HepG2 (cell line): Measurements from ENCODE around the gene STK11. TPM values are rescaled to one million over a fixed set of nuclear protein-coding genes. Genes with fewer than 3 reads are reported as not detected.

ENCODE experiments used
- ARID4A ChIP-seq: sonication (generic); formaldehyde crosslinking; IDR thresholded peaks from 2 replicates; pipeline ENCODE4 v1.5.0; 2020; ENCODE audit warnings: mild to moderate bottlenecking, missing genetic modification reagents, borderline replicate concordance
- ATAD3A ChIP-seq: sonication (generic); formaldehyde crosslinking; IDR thresholded peaks from 2 replicates; pipeline ENCODE4 v1.4.0; 2020; ENCODE audit warnings: missing genetic modification reagents
- CENPBD1 ChIP-seq: sonication (generic); formaldehyde crosslinking; IDR thresholded peaks from 2 replicates; pipeline ENCODE4 v1.8.0; 2022; ENCODE audit warnings: missing genetic modification reagents, low read depth, mild to moderate bottlenecking, borderline replicate concordance
- HOXA9 ChIP-seq: sonication (generic); formaldehyde crosslinking; IDR thresholded peaks from 2 replicates; pipeline ENCODE4 v1.8.1; 2022; ENCODE audit warnings: missing genetic modification reagents, mild to moderate bottlenecking, moderate library complexity, borderline replicate concordance
- MXD4 ChIP-seq: IDR thresholded peaks from 2 replicates; pipeline ENCODE4 v1.6.1; 2016; ENCODE audit warnings: mild to moderate bottlenecking, missing biosample characterization, missing genetic modification reagents
- NRL ChIP-seq: sonication (generic); formaldehyde crosslinking; IDR thresholded peaks from 2 replicates; pipeline ENCODE4 v1.5.0; 2020; ENCODE audit warnings: missing genetic modification reagents, mild to moderate bottlenecking, moderate library complexity, borderline replicate concordance
- PHF5A ChIP-seq: IDR thresholded peaks from one replicate; pipeline ENCODE4 v1.6.1; 2018; ENCODE audit warnings: low read depth, missing genetic modification reagents; ENCODE audit not compliant: unreplicated experiment
- RAD21 ChIP-seq: fragments of 450-650 bp; formaldehyde crosslinking; IDR thresholded peaks from 2 replicates; pipeline ENCODE4 v1.5.0; 2020; ENCODE audit warnings: mild to moderate bottlenecking
- RBAK ChIP-seq: sonication (generic); formaldehyde crosslinking; IDR thresholded peaks from 2 replicates; pipeline ENCODE4 v1.5.1; 2020; ENCODE audit warnings: mild to moderate bottlenecking, missing genetic modification reagents
- SAFB2 ChIP-seq: sonication (generic); formaldehyde crosslinking; IDR thresholded peaks from 2 replicates; pipeline ENCODE4 v1.5.1; 2020; ENCODE audit warnings: missing genetic modification reagents, low read depth, mild to moderate bottlenecking, borderline replicate concordance
- SCMH1 ChIP-seq: sonication (generic); formaldehyde crosslinking; IDR thresholded peaks from 2 replicates; pipeline ENCODE4 v1.9.0; 2021; ENCODE audit warnings: missing genetic modification reagents, mild to moderate bottlenecking, borderline replicate concordance
- SMAD1 ChIP-seq: sonication (generic); formaldehyde crosslinking; IDR thresholded peaks from 2 replicates; pipeline ENCODE4 v1.4.0; 2020; ENCODE audit warnings: missing genetic modification reagents, low read depth, mild to moderate bottlenecking, borderline replicate concordance
- SPEN ChIP-seq: sonication (generic); formaldehyde crosslinking; IDR thresholded peaks from 2 replicates; pipeline ENCODE4 v1.5.1; 2020; ENCODE audit warnings: low read depth, mild to moderate bottlenecking, missing genetic modification reagents
- TBX3 ChIP-seq: fragments of 450-650 bp; IDR thresholded peaks from 2 replicates; pipeline ENCODE4 v1.6.1; 2017; ENCODE audit warnings: antibody characterized with exemption, mild to moderate bottlenecking, inconsistent platforms, borderline replicate concordance
- U2AF2 ChIP-seq: fragments of 200-400 bp; formaldehyde crosslinking; IDR thresholded peaks from 2 replicates; pipeline ENCODE4 v1.6.1; 2017; ENCODE audit warnings: low read depth, mild to moderate bottlenecking, low read length
- ZNF274 ChIP-seq: sonication (generic); formaldehyde crosslinking; IDR thresholded peaks from 2 replicates; pipeline ENCODE4 v1.5.1; 2020; ENCODE audit warnings: mild to moderate bottlenecking, missing genetic modification reagents
- ZNF543 ChIP-seq: sonication (generic); formaldehyde crosslinking; IDR thresholded peaks from 2 replicates; pipeline ENCODE4 v1.4.0; 2020; ENCODE audit warnings: mild to moderate bottlenecking, missing genetic modification reagents
- ZNF598 ChIP-seq: sonication (generic); formaldehyde crosslinking; IDR thresholded peaks from 2 replicates; pipeline ENCODE4 v1.5.1; 2020; ENCODE audit warnings: mild to moderate bottlenecking, missing genetic modification reagents, borderline replicate concordance
- ZSCAN9 ChIP-seq: IDR thresholded peaks from 2 replicates; pipeline ENCODE4 v1.6.1; 2016; ENCODE audit warnings: borderline replicate concordance
- polyA plus RNA-seq, 8 experiments: library from polyadenylated mRNA; depleted of rRNA in 3 of 8; stranded (reverse) in 7 of 8; unstranded in 1 of 8; fragments of >200 nt; fragmentation: Illumina TruSeq in 4 of 8; extraction: Trizol in 4 of 8; gene quantifications; 2 replicates each; pipeline versions ENCODE4 v1.2.1 to v1.2.3, GENCODE V29; 2011 to 2016; ENCODE audit warnings: low read depth in 4 of 8, missing spikeins in 1 of 8, mixed read lengths in 1 of 8; ENCODE audit not compliant: insufficient read depth in 1 of 8
- total RNA-seq, 5 experiments: library from RNA; depleted of rRNA; stranded (reverse); fragments of >200 nt; fragmentation: Illumina TruSeq; extraction: Trizol; gene quantifications; 2 replicates each; pipeline ENCODE4 v1.2.3, GENCODE V29; 2016; ENCODE audit warnings: low read depth in 1 of 5
- TF ChIP-seq, protein P1 (sequence below): sonication (generic); formaldehyde crosslinking; IDR thresholded peaks from 2 replicates; pipeline ENCODE4 v1.8.1; 2022; ENCODE audit warnings: mild to moderate bottlenecking, missing genetic modification reagents
- TF ChIP-seq, protein P2 (sequence below): IDR thresholded peaks from 2 replicates; pipeline ENCODE4 v1.6.1; 2016; ENCODE audit warnings: low read depth

STK11 gene
- total and polyA plus RNA-seq, 2 of the 13 experiments (the other 11 are each of a cell fraction or from before 2014, with no cell fraction given): 27.5 to 43.6 TPM

DNA sequence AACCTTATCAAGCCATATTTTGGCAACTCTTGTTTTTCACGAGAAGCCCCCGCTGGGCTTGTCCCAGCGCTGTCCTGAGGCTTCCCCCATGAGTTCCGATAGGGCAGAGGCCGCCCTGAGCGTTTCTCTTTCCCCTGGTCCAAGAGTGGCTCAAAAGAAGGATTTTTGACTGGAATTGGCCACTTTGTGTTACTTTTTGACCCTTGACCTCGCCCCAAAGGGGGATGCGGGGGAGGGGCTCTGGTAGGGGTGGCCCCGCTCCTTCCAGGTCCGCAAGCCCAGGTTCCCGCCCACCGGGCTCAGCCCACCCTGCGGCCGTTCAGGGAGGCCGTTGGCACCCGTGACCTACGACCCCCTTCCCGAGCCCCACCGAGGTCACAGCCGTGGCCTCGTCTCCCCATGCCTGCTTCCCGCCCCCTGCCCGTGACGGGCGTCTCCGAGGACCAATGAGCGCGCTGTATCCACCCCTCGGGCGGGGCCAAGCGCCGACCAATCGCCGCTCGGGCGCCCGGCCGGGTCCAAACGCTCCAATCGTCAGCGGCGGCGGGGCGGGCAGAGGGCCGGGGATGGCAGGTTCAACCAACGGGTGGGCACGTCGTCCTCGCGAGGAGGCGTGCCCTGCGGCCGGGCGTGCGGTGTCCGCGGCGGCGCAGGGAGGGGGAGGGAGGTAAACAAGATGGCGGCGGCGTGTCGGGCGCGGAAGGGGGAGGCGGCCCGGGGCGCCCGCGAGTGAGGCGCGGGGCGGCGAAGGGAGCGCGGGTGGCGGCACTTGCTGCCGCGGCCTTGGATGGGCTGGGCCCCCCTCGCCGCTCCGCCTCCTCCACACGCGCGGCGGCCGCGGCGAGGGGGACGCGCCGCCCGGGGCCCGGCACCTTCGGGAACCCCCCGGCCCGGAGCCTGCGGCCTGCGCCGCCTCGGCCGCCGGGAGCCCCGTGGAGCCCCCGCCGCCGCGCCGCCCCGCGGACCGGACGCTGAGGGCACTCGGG is at the start of gene STK11 (continued):
- TF ChIP-seq ATAD3A (CRISPR knock-in tag) (no peak), RBAK (no peak), PHF5A (no peak), U2AF2 (no peak), ARID4A (peak; percentile 63; the same call in 1 of the 2 replicates), SMAD1 (CRISPR knock-in tag) (0 out of 2 replicates have a peak, but pooled peaks have one; percentile 71), ZNF543 (CRISPR knock-in tag) (no peak), CENPBD1 (no peak), SPEN (CRISPR knock-in tag) (peak; percentile 77; the same call in 1 of the 2 replicates), SCMH1 (CRISPR knock-in tag) (no peak), HOXA9 (CRISPR knock-in tag) (no peak), RAD21 (CRISPR knock-in tag) (no peak; the same call in 1 of the 2 replicates), ZSCAN9 (0 out of 2 replicates have a peak, but pooled peaks have one; percentile 32), NRL (CRISPR knock-in tag) (no peak), SAFB2 (CRISPR knock-in tag) (no peak), TBX3 (no peak), ZNF598 (CRISPR knock-in tag) (0 out of 2 replicates have a peak, but pooled peaks have one; percentile 62), MXD4 (CRISPR knock-in tag) (peak; percentile 38; the same call in 1 of the 2 replicates), ZNF274 (CRISPR knock-in tag) (0 out of 2 replicates have a peak, but pooled peaks have one; percentile 41)
- TF ChIP-seq, protein P1, sequence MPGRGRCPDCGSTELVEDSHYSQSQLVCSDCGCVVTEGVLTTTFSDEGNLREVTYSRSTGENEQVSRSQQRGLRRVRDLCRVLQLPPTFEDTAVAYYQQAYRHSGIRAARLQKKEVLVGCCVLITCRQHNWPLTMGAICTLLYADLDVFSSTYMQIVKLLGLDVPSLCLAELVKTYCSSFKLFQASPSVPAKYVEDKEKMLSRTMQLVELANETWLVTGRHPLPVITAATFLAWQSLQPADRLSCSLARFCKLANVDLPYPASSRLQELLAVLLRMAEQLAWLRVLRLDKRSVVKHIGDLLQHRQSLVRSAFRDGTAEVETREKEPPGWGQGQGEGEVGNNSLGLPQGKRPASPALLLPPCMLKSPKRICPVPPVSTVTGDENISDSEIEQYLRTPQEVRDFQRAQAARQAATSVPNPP (CRISPR knock-in tag): peak; percentile 70; the same call in 1 of the 2 replicates
- TF ChIP-seq, protein P2, sequence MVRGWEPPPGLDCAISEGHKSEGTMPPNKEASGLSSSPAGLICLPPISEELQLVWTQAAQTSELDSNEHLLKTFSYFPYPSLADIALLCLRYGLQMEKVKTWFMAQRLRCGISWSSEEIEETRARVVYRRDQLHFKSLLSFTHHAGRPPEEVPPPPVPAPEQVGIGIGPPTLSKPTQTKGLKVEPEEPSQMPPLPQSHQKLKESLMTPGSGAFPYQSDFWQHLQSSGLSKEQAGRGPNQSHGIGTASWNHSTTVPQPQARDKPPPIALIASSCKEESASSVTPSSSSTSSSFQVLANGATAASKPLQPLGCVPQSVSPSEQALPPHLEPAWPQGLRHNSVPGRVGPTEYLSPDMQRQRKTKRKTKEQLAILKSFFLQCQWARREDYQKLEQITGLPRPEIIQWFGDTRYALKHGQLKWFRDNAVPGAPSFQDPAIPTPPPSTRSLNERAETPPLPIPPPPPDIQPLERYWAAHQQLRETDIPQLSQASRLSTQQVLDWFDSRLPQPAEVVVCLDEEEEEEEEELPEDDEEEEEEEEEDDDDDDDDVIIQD: 0 out of 2 replicates have a peak, but pooled peaks have one; percentile 9
